ENCODE results near the gene ANO10.

ANO10 gene

DNA sequence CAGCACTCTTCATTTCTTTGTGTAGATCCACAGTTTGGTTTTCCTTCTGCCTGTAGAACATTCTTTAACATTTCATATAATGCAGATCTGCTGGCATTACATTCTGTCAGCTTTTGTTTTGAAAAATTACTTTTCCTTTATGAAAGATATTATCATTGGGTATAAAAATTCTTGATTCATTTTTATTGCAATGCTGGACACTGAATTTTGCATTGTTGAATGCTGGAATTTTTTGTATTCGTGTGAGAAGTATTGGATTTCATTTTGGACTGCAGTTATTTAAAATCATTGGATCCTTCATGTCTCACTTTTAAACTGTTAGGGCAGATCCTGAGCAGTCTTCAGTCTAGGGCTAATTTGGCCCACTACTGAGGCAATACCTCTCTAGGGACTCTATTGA is 268.4 kb downstream of the ANO10 start:
- ChIA-PET POLR2A (ENCODE audit: low non-redundant PET) (no interaction called here), CTCF (no interaction called here)
- no peak overlapping the region for H3K27ac ChIP-seq

DNA sequence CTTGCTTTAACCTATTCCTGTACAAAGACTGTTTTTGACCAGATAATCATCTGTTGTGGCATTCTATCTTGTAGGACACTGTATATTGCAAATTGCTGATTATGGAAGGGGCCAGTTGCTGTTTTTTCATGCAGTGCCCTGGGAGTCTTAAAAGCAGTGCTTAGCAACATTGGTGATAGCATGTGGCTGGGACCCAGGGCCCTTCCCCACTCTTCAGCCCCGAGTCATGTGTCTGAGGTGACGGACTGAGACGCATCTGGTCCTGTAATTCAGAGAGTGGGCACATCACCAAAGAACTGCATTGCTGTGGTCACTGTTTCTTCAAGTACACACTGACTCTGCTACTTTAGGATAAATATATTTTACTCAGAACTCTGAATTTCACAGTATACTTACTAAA is 272.1 kb downstream of the ANO10 start:
- ChIA-PET CTCF (interaction anchor here (0.6 kb wide), 1 partner anchor 16 kb away, joined by 3 read pairs; no protein-coding TSS in a partner anchor), POLR2A (ENCODE audit: low non-redundant PET) (no interaction called here)
- TF ChIP-seq, protein P1, sequence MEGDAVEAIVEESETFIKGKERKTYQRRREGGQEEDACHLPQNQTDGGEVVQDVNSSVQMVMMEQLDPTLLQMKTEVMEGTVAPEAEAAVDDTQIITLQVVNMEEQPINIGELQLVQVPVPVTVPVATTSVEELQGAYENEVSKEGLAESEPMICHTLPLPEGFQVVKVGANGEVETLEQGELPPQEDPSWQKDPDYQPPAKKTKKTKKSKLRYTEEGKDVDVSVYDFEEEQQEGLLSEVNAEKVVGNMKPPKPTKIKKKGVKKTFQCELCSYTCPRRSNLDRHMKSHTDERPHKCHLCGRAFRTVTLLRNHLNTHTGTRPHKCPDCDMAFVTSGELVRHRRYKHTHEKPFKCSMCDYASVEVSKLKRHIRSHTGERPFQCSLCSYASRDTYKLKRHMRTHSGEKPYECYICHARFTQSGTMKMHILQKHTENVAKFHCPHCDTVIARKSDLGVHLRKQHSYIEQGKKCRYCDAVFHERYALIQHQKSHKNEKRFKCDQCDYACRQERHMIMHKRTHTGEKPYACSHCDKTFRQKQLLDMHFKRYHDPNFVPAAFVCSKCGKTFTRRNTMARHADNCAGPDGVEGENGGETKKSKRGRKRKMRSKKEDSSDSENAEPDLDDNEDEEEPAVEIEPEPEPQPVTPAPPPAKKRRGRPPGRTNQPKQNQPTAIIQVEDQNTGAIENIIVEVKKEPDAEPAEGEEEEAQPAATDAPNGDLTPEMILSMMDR (conservative IDR thresholded peaks at IDR 0.05; ENCODE audit: low read depth) = no peak
- H3K27ac ChIP-seq = no peak overlapping the region
- DNase-seq (ENCODE audit: low spot score) = no peak

More for the DNA sequence above, 268.4 kb downstream of the ANO10 start:
- no peak for DNase-seq (ENCODE audit: low spot score)
- TF ChIP-seq, protein P1 (conservative IDR thresholded peaks at IDR 0.05; ENCODE audit: low read depth) = no peak

DNA sequence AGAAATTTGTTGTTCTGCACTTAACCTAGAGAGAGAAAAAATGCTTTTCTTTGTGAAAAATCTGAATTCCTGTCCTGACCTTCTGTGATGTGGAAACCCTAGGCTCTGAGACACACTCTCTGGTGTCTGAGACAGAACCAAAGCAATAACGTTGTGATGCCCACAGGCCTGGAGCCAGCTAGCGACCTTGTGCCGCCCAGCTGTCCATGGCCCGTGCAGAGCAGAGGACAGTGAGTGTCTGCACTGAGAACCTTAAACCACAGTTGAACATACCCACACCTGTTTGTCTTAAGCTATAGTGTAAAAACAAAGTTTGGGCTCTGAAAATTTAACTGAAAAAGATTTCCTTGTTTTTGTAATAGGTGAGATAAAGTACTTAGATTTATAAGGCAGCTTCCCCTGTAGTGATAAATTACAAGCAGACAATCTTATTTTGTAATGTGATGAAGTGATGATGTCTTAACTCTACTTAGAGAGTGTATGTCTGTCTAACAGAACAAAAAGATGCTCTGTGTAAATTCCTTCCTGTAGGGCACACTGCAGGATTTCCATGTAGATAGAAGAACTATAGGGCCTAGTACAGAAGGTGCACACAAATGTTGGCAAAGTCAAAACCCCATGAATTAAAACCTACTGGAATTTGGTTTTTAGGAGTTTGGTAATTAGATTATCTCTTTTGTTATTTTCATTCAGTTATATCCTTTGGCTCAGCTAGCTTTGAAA is 272.8 kb downstream of the ANO10 start:
- TF ChIP-seq, protein P1 (conservative IDR thresholded peaks at IDR 0.05; ENCODE audit: low read depth) = no peak
- ChIA-PET CTCF (interaction anchor here (0.6 kb wide), 1 partner anchor 193 kb away, joined by 3 read pairs; no protein-coding TSS in a partner anchor), POLR2A (ENCODE audit: low non-redundant PET) (no interaction called here)
- DNase-seq (ENCODE audit: low spot score) = no peak
- no peak overlapping the region for H3K27ac ChIP-seq

DNA sequence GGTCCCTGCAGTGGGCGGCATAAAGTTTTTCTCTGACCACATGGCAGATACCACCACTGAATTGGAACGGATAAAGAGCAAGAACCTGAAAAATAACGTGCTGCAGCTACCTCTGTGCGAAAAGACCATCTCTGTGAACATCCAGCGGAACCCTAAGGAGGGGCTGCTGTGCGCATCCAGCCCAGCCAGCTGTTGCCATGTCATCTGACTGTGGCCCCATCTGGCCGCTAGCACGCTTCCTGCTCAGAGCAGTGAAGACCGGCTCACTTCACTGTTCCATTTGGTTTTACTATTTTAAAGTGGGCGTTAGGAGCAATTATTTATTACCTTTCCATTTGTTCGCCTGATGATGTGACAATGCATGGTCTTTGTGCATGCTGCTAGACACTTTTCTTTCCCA is 273.5 kb downstream of the ANO10 start:
- CTCF ChIA-PET = no interaction called here
- POLR2A ChIA-PET (ENCODE audit: low non-redundant PET) = no interaction called here
- no peak overlapping the region for H3K27ac ChIP-seq

DNA sequence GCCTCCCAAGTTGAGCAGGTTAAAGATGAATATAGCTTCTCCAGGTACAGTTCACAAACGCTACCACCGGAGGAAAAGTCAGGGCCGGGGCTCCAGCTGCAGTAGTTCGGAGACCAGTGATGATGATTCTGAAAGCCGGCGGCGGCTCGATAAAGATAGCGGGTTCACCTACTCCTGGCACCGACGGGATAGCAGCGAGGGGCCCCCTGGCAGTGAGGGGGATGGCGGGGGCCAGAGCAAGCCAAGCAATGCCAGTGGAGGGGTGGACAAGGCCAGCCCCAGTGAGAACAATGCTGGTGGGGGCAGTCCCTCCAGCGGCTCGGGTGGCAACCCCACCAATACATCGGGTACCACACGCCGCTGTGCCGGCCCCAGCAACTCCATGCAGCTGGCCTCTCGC is 274.0 kb downstream of the ANO10 start:
- H3K27ac ChIP-seq = no peak overlapping the region
- ChIA-PET CTCF (no interaction called here), POLR2A (ENCODE audit: low non-redundant PET) (no interaction called here)
- DNase-seq (ENCODE audit: low spot score) = no peak
- TF ChIP-seq, protein P1 (conservative IDR thresholded peaks at IDR 0.05; ENCODE audit: low read depth) = no peak

More for the DNA sequence above, 273.5 kb downstream of the ANO10 start:
- TF ChIP-seq, protein P1 (conservative IDR thresholded peaks at IDR 0.05; ENCODE audit: low read depth) = no peak
- DNase-seq (ENCODE audit: low spot score) = no peak

DNA sequence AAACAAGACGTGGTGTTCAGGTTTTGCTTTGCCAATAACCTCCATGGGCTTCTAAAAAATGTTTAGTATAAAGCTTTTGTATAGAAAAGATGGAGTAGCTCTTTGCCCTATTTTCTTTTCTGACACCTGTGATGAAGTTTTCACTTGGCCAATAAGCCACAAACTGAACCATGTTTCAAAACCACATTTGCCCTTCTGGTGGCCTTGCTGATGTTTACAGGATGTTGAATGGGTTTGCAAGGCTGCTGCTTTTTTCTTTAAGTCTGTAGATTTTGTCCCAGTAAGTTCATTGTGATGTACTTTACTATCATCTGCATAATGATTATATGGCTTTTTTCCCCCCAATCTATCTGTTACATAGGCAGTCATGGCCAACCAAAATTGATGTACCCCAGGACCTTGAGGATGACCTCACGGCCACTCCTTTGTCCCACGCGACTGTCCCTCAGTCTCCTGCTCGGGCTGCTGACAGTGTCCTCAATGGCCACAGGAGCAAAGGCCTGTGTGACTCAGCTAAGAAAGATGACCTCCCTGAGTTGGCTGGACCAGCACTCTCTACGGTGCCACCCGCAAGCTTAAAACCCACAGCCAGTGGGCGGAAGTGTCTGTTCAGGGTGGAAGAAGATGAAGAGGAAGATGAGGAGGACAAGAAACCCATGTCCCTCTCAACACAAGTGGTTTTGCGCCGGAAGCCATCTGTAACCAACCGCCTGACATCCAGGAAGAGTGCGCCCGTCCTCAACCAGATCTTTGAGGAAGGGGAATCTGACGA is 274.6 kb downstream of the ANO10 start:
- ChIA-PET CTCF (no interaction called here), POLR2A (ENCODE audit: low non-redundant PET) (no interaction called here)
- DNase-seq (ENCODE audit: low spot score) = no peak
- TF ChIP-seq, protein P1 (conservative IDR thresholded peaks at IDR 0.05; ENCODE audit: low read depth) = no peak
- no peak overlapping the region for H3K27ac ChIP-seq
